Activated CD4-positive, alpha-beta T cell treated with anti-CD3 and anti-CD28 coated beads, Interleukin-2, amount 50 U/mL, for 1 hour (primary cell): ENCODE data around the gene CLIC1.

Source experiments
- DNase-seq: peaks from one replicate; pipeline ENCODE4 v3.0.0-alpha.2; 2020

Gene CLIC1

GRCh38 chr6:31737991-31738979 is 2.0 kb upstream of the CLIC1 start:
- DNase-seq: peak; percentile 58

- no peak for DNase-seq
Measured at GRCh38 chr6:31737315-31737990, 1.1 kb upstream of the CLIC1 start.

DNA sequence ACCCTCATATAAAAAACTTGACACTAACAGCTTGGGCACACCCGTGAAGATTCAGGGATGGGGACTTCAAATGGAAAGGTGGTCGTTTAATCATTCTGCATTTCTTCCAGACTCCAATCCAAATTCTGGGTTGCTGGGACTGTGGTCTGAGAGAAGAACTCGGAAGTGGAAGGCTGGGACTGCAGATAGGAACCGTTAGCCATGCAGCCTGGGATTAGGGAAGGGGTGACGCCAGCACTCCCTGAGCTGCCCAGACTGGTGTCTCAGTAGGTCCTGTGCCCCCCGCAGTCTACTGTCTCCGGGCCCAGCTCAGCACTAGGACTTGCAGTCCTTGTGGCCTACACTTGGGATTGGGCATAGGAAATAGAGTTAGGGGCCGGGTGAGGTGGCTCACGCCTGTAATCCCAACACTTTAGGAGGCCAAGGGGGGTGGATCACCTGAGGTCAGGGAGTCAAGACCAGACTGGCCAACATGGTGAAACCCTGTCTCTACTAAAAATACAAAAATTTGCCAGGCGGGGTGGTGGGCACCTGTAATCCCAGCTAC is 511 bp upstream of the CLIC1 start:
- no peak for DNase-seq

DNA sequence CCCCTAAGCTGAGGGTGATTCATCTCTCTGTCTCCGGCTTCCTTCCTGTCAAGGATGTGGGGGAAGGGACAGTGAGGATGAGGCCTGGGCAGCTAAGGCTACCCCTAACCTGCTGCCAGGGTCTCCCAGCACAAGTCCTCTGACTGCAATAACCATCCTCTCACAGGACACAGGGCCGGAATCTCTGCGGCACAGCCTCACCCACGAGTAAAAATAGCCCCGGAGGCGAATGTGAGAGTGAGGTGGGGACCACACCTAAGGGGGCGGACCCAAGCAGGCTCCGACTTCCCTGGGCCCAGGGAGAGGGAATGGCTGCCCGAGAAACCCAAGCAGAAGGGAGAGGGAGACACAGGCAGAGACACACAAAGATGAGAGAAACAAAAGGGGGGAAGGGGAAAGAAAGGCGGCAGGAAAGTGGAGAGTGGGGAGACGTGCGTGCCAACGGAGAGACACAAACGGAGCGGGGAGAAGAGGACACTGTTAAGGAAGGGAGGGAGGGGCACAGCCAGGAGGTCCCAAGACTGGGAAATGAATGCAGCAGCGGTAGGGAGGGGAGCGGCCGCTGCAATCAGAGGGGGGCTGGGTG is 1.4 kb downstream of the CLIC1 start:
- DNase-seq: peak; percentile 39

DNA sequence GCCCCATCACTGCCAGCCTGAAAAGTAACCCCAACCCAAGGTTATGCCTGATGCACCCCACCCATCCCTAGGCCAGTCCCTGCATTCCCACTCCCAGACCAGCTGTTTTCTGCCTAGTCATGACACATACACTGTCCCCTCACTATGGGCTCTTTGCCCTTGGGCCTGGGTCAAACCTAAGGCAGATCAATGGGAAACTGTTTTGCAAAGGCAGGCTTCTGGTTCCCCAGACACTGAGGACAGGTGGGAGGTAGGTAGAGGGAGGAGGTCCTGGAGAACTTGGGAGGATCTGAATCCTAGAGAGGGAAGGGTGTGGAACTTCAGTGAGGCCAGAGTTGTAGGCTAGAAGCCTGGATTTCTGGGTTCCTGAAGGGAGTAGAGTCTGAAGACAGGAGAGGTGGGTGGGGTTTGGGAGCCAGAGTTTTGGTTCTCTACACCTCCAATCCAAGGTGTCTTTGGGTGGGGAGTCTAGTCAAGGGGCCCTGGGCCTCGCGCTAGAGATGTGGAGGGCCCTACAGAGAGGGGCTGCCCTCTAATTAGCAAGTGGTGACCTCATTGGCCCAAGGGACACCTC is 2.0 kb downstream of the CLIC1 start:
- no peak for DNase-seq

DNA sequence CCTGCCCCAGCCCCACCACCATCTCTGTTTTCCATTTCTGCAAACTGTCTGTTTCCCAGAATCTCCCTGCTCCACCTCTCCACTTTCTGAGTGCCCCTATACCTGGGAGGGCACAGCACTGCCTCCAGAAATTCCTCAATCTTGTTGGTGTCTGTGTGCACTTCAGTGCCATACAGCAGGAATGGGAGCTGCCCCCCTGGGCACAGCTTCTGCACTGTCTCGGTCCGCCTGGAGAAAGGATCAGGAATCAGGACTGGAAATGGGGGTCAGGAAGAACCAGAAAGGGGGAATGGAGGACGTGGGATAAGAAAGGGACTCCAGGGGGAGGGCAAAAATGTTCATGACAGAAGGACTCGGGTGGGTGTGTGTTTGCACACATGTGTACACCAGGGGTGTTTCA is 2.6 kb downstream of the CLIC1 start:
- no peak for DNase-seq

GRCh38 chr6:31732029-31732428 is 4.3 kb downstream of the CLIC1 start:
- no peak for DNase-seq

- DNase-seq: no peak
Measured at GRCh38 chr6:31730631-31731086, 5.7 kb downstream of the CLIC1 start.

- DNase-seq: peak; percentile 59
Measured at GRCh38 chr6:31729979-31730630, 6.2 kb downstream of the CLIC1 start.

DNA sequence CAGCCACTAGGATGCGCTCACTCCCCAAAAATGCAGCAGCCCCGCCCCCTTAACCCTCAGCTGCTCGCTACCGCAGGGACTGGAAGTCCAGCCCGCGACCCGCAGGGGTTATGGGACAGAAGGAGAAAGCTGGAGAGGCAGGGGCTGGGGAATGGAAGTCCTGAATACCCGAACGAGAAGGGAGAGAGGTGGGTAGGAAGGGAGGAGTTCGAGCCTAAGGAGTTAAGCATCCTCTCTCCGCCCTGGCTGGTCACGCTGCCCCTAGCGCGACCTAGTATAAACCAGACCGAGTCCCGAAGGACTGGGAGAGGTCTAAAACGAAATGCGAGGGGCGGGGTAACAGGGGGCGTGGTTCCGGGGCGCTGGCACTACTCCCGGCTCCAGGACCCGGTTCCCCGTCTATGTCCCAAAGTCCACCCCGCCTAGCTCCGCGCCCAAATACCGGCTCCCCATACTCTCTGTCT is 6.8 kb downstream of the CLIC1 start:
- peak; percentile 79 for DNase-seq

GRCh38 chr6:31728767-31729514 is 7.4 kb downstream of the CLIC1 start, which contains the start of gene DDAH2:
Gene DDAH2 (minus strand): TSS chr6:31729299. CDS start chr6:31729161, 138 bp downstream.
- no peak for DNase-seq

- DNase-seq: no peak
Measured at GRCh38 chr6:31727717-31728671, 8.3 kb downstream of the CLIC1 start.

GRCh38 chr6:31727034-31727716 is 9.2 kb downstream of the CLIC1 start:
- DNase-seq: no peak

- no peak for DNase-seq
Measured at GRCh38 chr6:31725502-31726350, 10.6 kb downstream of the CLIC1 start.

GRCh38 chr6:31723980-31724691 is 12.2 kb downstream of the CLIC1 start:
- no peak for DNase-seq

DNA sequence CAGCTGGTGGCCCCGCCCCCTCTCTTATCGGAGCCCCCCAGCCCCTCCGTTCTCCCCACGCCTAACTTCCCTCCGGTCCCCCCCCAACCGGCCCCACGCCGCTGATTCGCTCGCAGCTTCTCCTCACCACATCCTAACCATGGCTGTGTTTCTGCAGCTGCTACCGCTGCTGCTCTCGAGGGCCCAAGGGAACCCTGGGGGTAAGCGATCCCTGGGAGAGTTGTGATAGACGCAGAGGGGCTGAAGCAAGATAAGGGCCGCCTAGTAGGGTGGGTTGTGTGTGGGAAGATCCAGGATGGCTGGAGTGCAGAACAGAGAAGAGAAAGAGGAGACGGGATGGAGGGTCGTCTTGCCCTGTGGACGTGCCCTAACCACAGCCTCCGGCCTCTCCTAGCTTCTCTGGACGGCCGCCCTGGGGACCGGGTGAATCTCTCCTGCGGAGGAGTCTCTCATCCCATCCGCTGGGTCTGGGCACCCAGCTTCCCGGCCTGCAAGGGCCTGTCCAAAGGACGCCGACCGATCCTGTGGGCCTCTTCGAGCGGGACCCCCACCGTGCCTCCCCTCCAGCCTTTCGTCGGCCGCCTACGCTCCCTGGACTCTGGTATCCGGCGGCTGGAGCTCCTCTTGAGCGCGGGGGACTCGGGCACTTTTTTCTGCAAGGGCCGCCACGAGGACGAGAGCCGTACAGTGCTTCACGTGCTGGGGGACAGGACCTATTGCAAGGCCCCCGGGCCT is 12.9 kb downstream of the CLIC1 start, which contains the start of gene MPIG6B:
Gene MPIG6B, plus strand, starts transcription at position 129 of the 735 bp plus-strand sequence. Its CDS starts 11 bp downstream, at position 140.
- no peak for DNase-seq

GRCh38 chr6:31722173-31722572 is 14.2 kb downstream of the CLIC1 start:
- no peak for DNase-seq
